ENCODE data around the gene TRPC6. TPM values are rescaled to one million over a fixed set of nuclear protein-coding genes. Genes with fewer than 3 reads are reported as not detected.
"Not testable (repeated sequence)": the region's sequence is repeated elsewhere in the genome, so short reads cannot be mapped to it uniquely, and the experiment has no call there.

TRPC6 gene
- total and polyA plus RNA-seq, 11 donors, result 0.25 to 1.7 (median 0.34) TPM; not detected in 1

GRCh38 chr11:101439488-101439887 is 144.3 kb downstream of the TRPC6 start:
- H3K4me1 ChIP-seq, result peaks cover 0 to 23% (median 9%) of the 10 kb centered on the region in 12 donors
- TF ChIP-seq CTCF (IDR thresholded peaks at IDR 0.05) (no peak), POLR2A (IDR thresholded peaks at IDR 0.05) (no peak)
- WGBS, 4 donors, result 92 to 97% (median 95%) methylated on average over 5 of the region's 5 CpGs
- no peak overlapping the region for H3K27ac ChIP-seq
- no peak overlapping the region for H3K4me3 ChIP-seq
- H3K36me3 ChIP-seq, result no peaks in the 10 kb centered on the region
- intact Hi-C loops (cut with DNase I), result loop anchor here (5.0 to 10.0 kb wide), 5 partner anchors 47 to 465 kb away; partner anchors contain the start of gene PGR (in 1 of the 10)
- no peak for DNase-seq
- no peaks in the 10 kb centered on the region for H3K9me3 ChIP-seq
- no peaks in the 10 kb centered on the region for H3K27me3 ChIP-seq
- ATAC-seq, result no peak

- H3K27me3 ChIP-seq, H3K9me3 ChIP-seq, H3K27ac ChIP-seq, H3K4me3 ChIP-seq, H3K36me3 ChIP-seq, DNase-seq, ATAC-seq: not testable (repeated sequence)
- intact Hi-C loops (cut with DNase I), result loop anchor here (5.0 to 10.0 kb wide), 5 partner anchors 46 to 464 kb away; partner anchors contain the start of gene PGR (in 1 of the 10)
- 71 to 83% (median 81%) methylated on average over 2 of the region's 2 CpGs for WGBS, 4 donors
- H3K4me1 ChIP-seq, result peaks cover 0 to 15% (median 6%) of the 10 kb centered on the region in 12 donors
Measured at GRCh38 chr11:101438708-101439107, 145.1 kb downstream of the TRPC6 start.

GRCh38 chr11:101438126-101438525 is 145.7 kb downstream of the TRPC6 start:
- Histone ChIP-seq H3K4me1 (peaks cover 0 to 15% (median 4%) of the 10 kb centered on the region in 12 donors), H3K27me3 (no peaks in the 10 kb centered on the region), H3K27ac (no peak overlapping the region), H3K9me3 (no peaks in the 10 kb centered on the region), H3K4me3 (no peak overlapping the region), H3K36me3 (no peaks in the 10 kb centered on the region)
- ATAC-seq (no peak), DNase-seq (no peak)
- TF ChIP-seq POLR2A (IDR thresholded peaks at IDR 0.05) (no peak), CTCF (IDR thresholded peaks at IDR 0.05) (no peak)
- intact Hi-C loops (cut with DNase I), result loop anchor here (5.0 to 10.0 kb wide), 5 partner anchors 46 to 463 kb away; partner anchors contain the start of gene PGR (in 1 of the 10)
- 78 to 88% (median 86%) methylated on average over 1 of the region's 1 CpG for WGBS, 4 donors

- DNase-seq, result peak in 2 of 5 donors; percentile 32
- TF ChIP-seq POLR2A (IDR thresholded peaks at IDR 0.05) (no peak), CTCF (IDR thresholded peaks at IDR 0.05) (peak; percentile 40 to 70 (median 60))
- intact Hi-C loops (cut with DNase I), result loop anchor here (2.0 to 10.0 kb wide), 6 partner anchors 44 to 462 kb away; partner anchors contain the start of gene PGR (in 1 of the 10)
- Histone ChIP-seq H3K27ac (no peak overlapping the region), H3K4me1 (peaks cover 0 to 7% (median 2%) of the 10 kb centered on the region in 12 donors), H3K27me3 (no peaks in the 10 kb centered on the region), H3K9me3 (no peaks in the 10 kb centered on the region), H3K36me3 (no peaks in the 10 kb centered on the region), H3K4me3 (no peak overlapping the region)
- WGBS, 4 donors, result 64 to 73% (median 66%) methylated on average over 3 of the region's 3 CpGs
- peak in 1 of 4 donors; percentile 73 for ATAC-seq
Measured at GRCh38 chr11:101436511-101437142, 147.2 kb downstream of the TRPC6 start.

All from heart left ventricle (tissue), 16 donors.